ENCODE measurements around the gene PPME1.
"Not testable (repeated sequence)": the region's sequence is repeated elsewhere in the genome, so short reads cannot be mapped to it uniquely, and the experiment has no call there.

The PPME1 gene

GRCh38 chr11:74170694-74171629, at the start of gene PPME1, which contains the start of gene C2CD3:
PPME1 (plus strand) TSS chr11:74171289; CDS start chr11:74171422, 133 bp downstream.
C2CD3 (minus strand) TSS chr11:74171002; CDS start chr11:74170792, 210 bp downstream.
- peak; percentile 94 for DNase-seq

GRCh38 chr11:74121804-74122203, 49.3 kb upstream of the PPME1 start:
- no peak for DNase-seq

GRCh38 chr11:74123008-74123448, 48.1 kb upstream of the PPME1 start:
- DNase-seq: no peak

GRCh38 chr11:74129121-74129520, 42.0 kb upstream of the PPME1 start:
- DNase-seq: not testable (repeated sequence)

- DNase-seq: no peak
Observed at GRCh38 chr11:74132833-74133232, 38.3 kb upstream of the PPME1 start.

GRCh38 chr11:74133436-74133835, 37.7 kb upstream of the PPME1 start:
- DNase-seq: no peak

- DNase-seq: no peak
Observed at GRCh38 chr11:74134661-74135060, 36.4 kb upstream of the PPME1 start.

GRCh38 chr11:74135127-74135840, 35.8 kb upstream of the PPME1 start:
- no peak for DNase-seq

GRCh38 chr11:74138021-74138420, 33.1 kb upstream of the PPME1 start:
- no peak for DNase-seq

- DNase-seq: no peak
Observed at GRCh38 chr11:74138572-74138971, 32.5 kb upstream of the PPME1 start.

- no peak for DNase-seq
Observed at GRCh38 chr11:74139151-74139918, 31.8 kb upstream of the PPME1 start.

GRCh38 chr11:74139919-74140431, 31.1 kb upstream of the PPME1 start:
- DNase-seq: not testable (repeated sequence)

- DNase-seq: no peak
Observed at GRCh38 chr11:74141241-74141695, 29.8 kb upstream of the PPME1 start.

- no peak for DNase-seq
Observed at GRCh38 chr11:74141908-74142307, 29.2 kb upstream of the PPME1 start.

- DNase-seq: no peak
Observed at GRCh38 chr11:74142624-74143023, 28.5 kb upstream of the PPME1 start.

GRCh38 chr11:74144592-74144991, 26.5 kb upstream of the PPME1 start:
- DNase-seq: no peak

- DNase-seq: no peak
Observed at GRCh38 chr11:74147199-74147929, 23.7 kb upstream of the PPME1 start.

- DNase-seq: no peak
Observed at GRCh38 chr11:74153224-74153623, 17.9 kb upstream of the PPME1 start.

GRCh38 chr11:74154620-74155281, 16.3 kb upstream of the PPME1 start:
- DNase-seq: no peak

- no peak for DNase-seq
Observed at GRCh38 chr11:74157169-74157568, 13.9 kb upstream of the PPME1 start.

- no peak for DNase-seq
Observed at GRCh38 chr11:74159642-74160041, 11.4 kb upstream of the PPME1 start.
